HG02981 (cell line): ENCODE data around the gene TMPRSS9.

Source experiments
- ATAC-seq: cut with Tn5 transposase; IDR thresholded peaks from one replicate; pipeline ENCODE4 v1.9.1; 2021; ENCODE audit warnings: mild to moderate bottlenecking, moderate library complexity; ENCODE audit not compliant: unreplicated experiment

Gene TMPRSS9

GRCh38 chr19:2359992-2360685 is at the start of gene TMPRSS9:
TSS of gene TMPRSS9 (plus strand) at chr19:2360265. CDS start at chr19:2389786, 29,521 bp downstream.
- no peak for ATAC-seq

- ATAC-seq: no peak
Observed at GRCh38 chr19:2311093-2311492, 49.0 kb upstream of the TMPRSS9 start.

- no peak for ATAC-seq
Observed at GRCh38 chr19:2312820-2313501, 47.1 kb upstream of the TMPRSS9 start.

GRCh38 chr19:2315121-2315817 is 44.8 kb upstream of the TMPRSS9 start:
- ATAC-seq: no peak

GRCh38 chr19:2315818-2316353 is 44.2 kb upstream of the TMPRSS9 start:
- ATAC-seq: no peak

- no peak for ATAC-seq
Observed at GRCh38 chr19:2317300-2317699, 42.8 kb upstream of the TMPRSS9 start.

- no peak for ATAC-seq
Observed at GRCh38 chr19:2317756-2318155, 42.3 kb upstream of the TMPRSS9 start.

- no peak for ATAC-seq
Observed at GRCh38 chr19:2318923-2319322, 41.1 kb upstream of the TMPRSS9 start.

GRCh38 chr19:2319551-2319950 is 40.5 kb upstream of the TMPRSS9 start:
- no peak for ATAC-seq

GRCh38 chr19:2320049-2320448 is 40.0 kb upstream of the TMPRSS9 start:
- no peak for ATAC-seq

GRCh38 chr19:2320939-2321338 is 39.1 kb upstream of the TMPRSS9 start:
- no peak for ATAC-seq

GRCh38 chr19:2321565-2322283 is 38.3 kb upstream of the TMPRSS9 start:
- ATAC-seq: no peak

- no peak for ATAC-seq
Observed at GRCh38 chr19:2323707-2324106, 36.4 kb upstream of the TMPRSS9 start.

- no peak for ATAC-seq
Observed at GRCh38 chr19:2324220-2324948, 35.7 kb upstream of the TMPRSS9 start.

GRCh38 chr19:2325281-2326046 is 34.6 kb upstream of the TMPRSS9 start:
- ATAC-seq: no peak

- no peak for ATAC-seq
Observed at GRCh38 chr19:2326699-2327360, 33.2 kb upstream of the TMPRSS9 start.

GRCh38 chr19:2327773-2328400 is 32.2 kb upstream of the TMPRSS9 start:
- ATAC-seq: no peak

- ATAC-seq: peak; percentile 49
Observed at GRCh38 chr19:2328401-2329148, 31.5 kb upstream of the TMPRSS9 start, which contains the start of the genes LSM7 and SPPL2B. TSS of gene LSM7 (minus strand) at chr19:2328586. CDS start at chr19:2328566, 20 bp downstream. TSS of gene SPPL2B (plus strand) at chr19:2328684. CDS start at chr19:2328710, 26 bp downstream.
